Measurements from ENCODE around the gene CCSER2. TPM values are rescaled to one million over a fixed set of nuclear protein-coding genes. Genes with fewer than 3 reads are reported as not detected.

Gene CCSER2
- total RNA-seq, 1 donor, result 113 TPM

DNA sequence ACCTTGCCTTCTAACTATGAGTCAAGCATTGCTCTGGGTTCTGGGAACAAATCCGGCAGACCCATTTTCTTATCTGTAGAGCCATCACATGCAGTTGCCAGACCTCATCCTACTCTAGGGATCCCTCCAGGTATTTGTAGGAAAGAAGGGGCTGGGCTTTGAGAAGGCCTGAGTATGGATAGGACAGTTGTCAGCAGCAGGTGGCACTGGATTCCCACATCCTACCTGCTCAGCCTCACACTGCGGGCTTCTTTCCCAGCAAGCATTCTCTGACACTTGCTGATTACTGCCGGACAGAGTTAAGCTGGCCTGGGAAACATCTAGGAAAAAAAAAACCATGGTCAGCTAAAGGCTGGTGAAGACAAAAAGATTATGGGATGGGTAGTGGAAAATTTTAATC lies 224.1 kb downstream of the CCSER2 start:
- Histone ChIP-seq H3K4me1 (ENCODE audit: insufficient read depth, low read length) (no peaks in the 10 kb centered on the region), H3K9me3 (ENCODE audit: low read depth, low read length) (no peaks in the 10 kb centered on the region), H3K4me3 (ENCODE audit: low read length) (no peak overlapping the region)

GRCh38 chr10:84562592-84562991 lies 234.2 kb downstream of the CCSER2 start:
- Histone ChIP-seq H3K4me1 (ENCODE audit: insufficient read depth, low read length) (no peaks in the 10 kb centered on the region), H3K4me3 (ENCODE audit: low read length) (no peak overlapping the region), H3K27me3 (ENCODE audit: insufficient read depth, low read length) (peaks cover 2% of the 10 kb centered on the region), H3K9me3 (ENCODE audit: low read depth, low read length) (no peaks in the 10 kb centered on the region)

More for the DNA sequence above, 224.1 kb downstream of the CCSER2 start:
- no peaks in the 10 kb centered on the region for H3K27me3 ChIP-seq (ENCODE audit: insufficient read depth, low read length)

DNA sequence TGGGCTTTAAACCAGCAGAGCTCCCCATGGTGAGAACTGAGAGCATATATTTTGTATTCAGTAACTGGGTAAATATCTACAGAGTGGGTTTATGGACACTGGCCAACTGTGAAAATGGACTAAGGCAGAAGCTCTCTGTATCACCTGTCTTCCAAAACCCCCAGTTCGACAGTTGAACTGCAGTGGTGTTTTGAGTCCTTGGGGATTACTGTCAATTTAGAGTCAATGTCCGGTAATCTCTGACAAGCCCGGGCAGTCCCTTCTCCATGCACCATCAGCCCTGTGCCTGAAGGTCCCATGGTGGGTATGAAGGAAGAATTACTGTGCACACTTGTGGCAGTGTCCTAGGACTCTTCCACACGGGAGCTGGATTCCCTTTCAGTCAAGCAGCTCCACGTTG lies 235.0 kb downstream of the CCSER2 start:
- Histone ChIP-seq H3K4me3 (ENCODE audit: low read length) (no peak overlapping the region), H3K27me3 (ENCODE audit: insufficient read depth, low read length) (peaks cover 2% of the 10 kb centered on the region), H3K9me3 (ENCODE audit: low read depth, low read length) (no peaks in the 10 kb centered on the region), H3K4me1 (ENCODE audit: insufficient read depth, low read length) (no peaks in the 10 kb centered on the region)

DNA sequence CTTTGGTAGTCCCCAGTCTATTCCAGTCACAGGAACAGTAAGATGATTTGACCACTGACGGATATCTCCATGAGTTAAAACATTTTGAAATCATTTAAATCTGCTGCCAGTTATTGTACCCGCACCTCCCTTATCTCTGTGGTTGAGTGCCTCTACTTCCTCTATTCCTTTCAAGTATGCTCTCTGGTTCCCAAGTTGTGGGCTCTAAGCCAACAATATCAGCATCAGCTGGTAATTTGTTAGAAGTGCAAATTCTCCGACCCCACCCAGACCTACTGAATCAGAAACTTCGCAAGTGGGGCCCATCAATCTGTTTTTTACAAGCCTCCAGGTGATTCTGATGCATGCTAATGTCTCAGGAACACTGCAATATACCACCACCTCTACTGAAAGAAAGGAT lies 235.5 kb downstream of the CCSER2 start:
- peaks cover 2% of the 10 kb centered on the region for H3K27me3 ChIP-seq (ENCODE audit: insufficient read depth, low read length)

DNA sequence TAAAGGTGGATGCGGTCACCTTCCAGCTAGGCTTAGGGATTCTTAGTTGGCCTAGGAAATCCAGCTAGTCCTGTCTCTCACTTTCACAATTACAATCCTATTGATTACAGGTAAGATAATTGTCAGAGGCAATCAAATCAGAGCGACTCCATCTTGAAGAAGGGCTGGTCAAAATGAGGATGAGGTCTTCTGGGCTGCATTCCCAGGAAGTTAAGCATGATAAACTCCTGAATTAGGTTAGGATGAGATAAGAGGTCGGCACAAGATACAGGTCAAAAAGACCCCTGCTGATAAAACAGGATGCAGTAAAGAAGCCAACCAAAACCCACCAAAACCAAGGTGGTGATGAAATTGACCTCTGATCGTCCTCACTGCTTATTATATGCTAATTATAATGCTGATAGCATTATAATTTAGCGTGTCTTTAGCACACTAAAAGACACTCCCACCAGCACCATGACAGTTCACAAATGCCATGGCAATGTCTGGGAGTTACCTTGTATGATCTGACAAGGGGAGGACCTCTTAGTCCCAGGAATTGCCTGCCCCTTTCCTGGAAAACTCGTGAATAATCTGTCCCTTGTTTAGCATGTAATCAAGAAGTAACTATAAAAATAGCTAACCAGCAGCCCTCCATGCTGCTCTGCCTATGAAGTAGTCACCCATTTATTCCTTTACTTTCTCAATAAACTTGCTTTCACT lies 237.6 kb downstream of the CCSER2 start:
- Histone ChIP-seq H3K4me1 (ENCODE audit: insufficient read depth, low read length) (no peaks in the 10 kb centered on the region), H3K27me3 (ENCODE audit: insufficient read depth, low read length) (no peaks in the 10 kb centered on the region), H3K9me3 (ENCODE audit: low read depth, low read length) (no peaks in the 10 kb centered on the region), H3K4me3 (ENCODE audit: low read length) (no peak overlapping the region)

More for the DNA sequence above, 235.5 kb downstream of the CCSER2 start:
- Histone ChIP-seq H3K4me3 (ENCODE audit: low read length) (no peak overlapping the region), H3K4me1 (ENCODE audit: insufficient read depth, low read length) (no peaks in the 10 kb centered on the region), H3K9me3 (ENCODE audit: low read depth, low read length) (no peaks in the 10 kb centered on the region)

DNA sequence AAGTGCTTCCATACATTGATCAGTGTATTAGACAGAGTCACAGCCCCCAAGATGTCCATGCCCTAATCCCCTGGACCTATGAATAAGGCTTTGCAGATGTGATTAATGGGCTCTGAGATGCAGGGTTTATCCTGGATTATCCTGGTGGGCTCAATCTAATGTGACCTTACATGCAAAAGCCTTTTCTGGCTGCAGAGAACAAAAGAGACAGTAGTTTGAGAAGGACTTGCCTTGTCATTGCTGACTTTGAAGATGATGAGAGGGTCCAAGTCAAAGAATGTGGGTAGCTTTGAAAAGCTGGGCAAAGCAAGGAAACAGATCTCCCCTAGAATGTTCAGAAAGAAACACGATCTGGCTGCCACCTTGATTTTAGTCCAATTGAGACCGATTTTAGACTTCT lies 238.7 kb downstream of the CCSER2 start:
- no peak overlapping the region for H3K4me3 ChIP-seq (ENCODE audit: low read length)
- no peaks in the 10 kb centered on the region for H3K9me3 ChIP-seq (ENCODE audit: low read depth, low read length)
- no peaks in the 10 kb centered on the region for H3K27me3 ChIP-seq (ENCODE audit: insufficient read depth, low read length)
- H3K4me1 ChIP-seq (ENCODE audit: insufficient read depth, low read length), result no peaks in the 10 kb centered on the region

Other genes starting within 250 kb of the CCSER2 start
- gene GHITM, start 189.1 kb upstream of the CCSER2 start, total RNA-seq, result 92.7 TPM
- not detected for gene GPR15LG, start 154.8 kb upstream of the CCSER2 start, total RNA-seq
- gene CDHR1, start 134.1 kb upstream of the CCSER2 start, total RNA-seq, result 0.31 TPM
- not detected for gene LRIT2, start 103.0 kb upstream of the CCSER2 start, total RNA-seq
- not detected for gene LRIT1, start 87.0 kb upstream of the CCSER2 start, total RNA-seq
- gene RGR, start 83.5 kb upstream of the CCSER2 start, total RNA-seq, result not detected